AG04449 (cell line): ENCODE measurements around the gene ORM2.

Experiments
- CTCF ChIA-PET: fragments of 350-600 bp; formaldehyde crosslinking; extraction: SDS; loops from one replicate; lab custom pipeline; 2021; ENCODE audit warnings: antibody characterized with exemption; lab: Yijun Ruan, JAX
- POLR2A ChIA-PET: fragments of 400-600, 350-600 bp; formaldehyde crosslinking; extraction: SDS; loops from one replicate; lab custom pipeline; 2020; ENCODE audit warnings: antibody characterized with exemption, inconsistent platforms; lab: Yijun Ruan, JAX
- DNase-seq: peaks from one replicate; pipeline ENCODE4 v3.0.0-alpha.2; 2010; ENCODE audit warnings: low read depth, low spot score
- H3K4me3 ChIP-seq: 2 replicates; pipeline ENCODE4 v1.5.1; 2011; ENCODE audit warnings: low read depth, mild to moderate bottlenecking, control low read depth, low read length
- CTCF ChIP-seq: IDR thresholded peaks from one replicate; pipeline ENCODE4 v1.5.1; 2011; ENCODE audit warnings: mild to moderate bottlenecking, moderate library complexity, low read length, control low read depth, inconsistent platforms; ENCODE audit not compliant: insufficient read depth; ENCODE audit errors: missing control alignments

The ORM2 gene

GRCh38 chr9:114344692-114345091 lies 15.0 kb downstream of the ORM2 start:
- DNase-seq, result no peak
- ChIA-PET POLR2A (no interaction called here), CTCF (interaction anchor here (1.2 kb wide), 1 partner anchor 43 kb away, joined by 3 read pairs; the partner anchor contains the start of gene AKNA)
- no peak for TF ChIP-seq CTCF
- no peak overlapping the region for H3K4me3 ChIP-seq

- no peak overlapping the region for H3K4me3 ChIP-seq
- DNase-seq, result no peak
- TF ChIP-seq CTCF, result no peak
- POLR2A ChIA-PET, result no interaction called here
- CTCF ChIA-PET, result interaction anchor here (0.8 to 1.1 kb wide), 3 partner anchors 11 to 238 kb away, joined by 3 to 7 read pairs (median 4); no protein-coding TSS in a partner anchor
These were observed 15.9 kb downstream of the ORM2 start for GRCh38 chr9:114345493-114346065.

- POLR2A ChIA-PET, result no interaction called here
- CTCF ChIA-PET, result interaction anchor here (0.8 to 1.1 kb wide), 3 partner anchors 10 to 238 kb away, joined by 3 to 7 read pairs (median 4); no protein-coding TSS in a partner anchor
These were observed 16.5 kb downstream of the ORM2 start for GRCh38 chr9:114346146-114346545.

GRCh38 chr9:114347675-114348074 lies 18.0 kb downstream of the ORM2 start:
- no peak for TF ChIP-seq CTCF
- no peak for DNase-seq
- ChIA-PET POLR2A (no interaction called here), CTCF (interaction anchor here (0.7 to 5.8 kb wide), 3 partner anchors 9 to 48 kb away, joined by 3 to 35 read pairs (median 3); no protein-coding TSS in a partner anchor)
- no peak overlapping the region for H3K4me3 ChIP-seq

More at GRCh38 chr9:114346146-114346545, 16.5 kb downstream of the ORM2 start:
- DNase-seq, result no peak
- TF ChIP-seq CTCF, result no peak
- no peak overlapping the region for H3K4me3 ChIP-seq

- DNase-seq, result no peak
- TF ChIP-seq CTCF, result no peak
- no peak overlapping the region for H3K4me3 ChIP-seq
- ChIA-PET CTCF (interaction anchor here (0.7 to 5.8 kb wide), 2 partner anchors 10 to 47 kb away, joined by 3 to 35 read pairs; no protein-coding TSS in a partner anchor), POLR2A (no interaction called here)
These were observed 18.7 kb downstream of the ORM2 start for GRCh38 chr9:114348261-114348905.

GRCh38 chr9:114348906-114349482 lies 19.3 kb downstream of the ORM2 start:
- DNase-seq, result peak; percentile 98
- ChIA-PET CTCF (interaction anchor here (3.4 to 5.8 kb wide), 2 partner anchors 10 to 13 kb away, joined by 14 to 35 read pairs; no protein-coding TSS in a partner anchor), POLR2A (no interaction called here)
- H3K4me3 ChIP-seq, result no peak overlapping the region
- TF ChIP-seq CTCF, result no peak
